NCI-H226 (cell line): ENCODE results near the gene MEIS3.

Experiments
- DNase-seq: peaks from one replicate; pipeline ENCODE4 v3.0.0-alpha.2; 2015

Gene MEIS3

DNA sequence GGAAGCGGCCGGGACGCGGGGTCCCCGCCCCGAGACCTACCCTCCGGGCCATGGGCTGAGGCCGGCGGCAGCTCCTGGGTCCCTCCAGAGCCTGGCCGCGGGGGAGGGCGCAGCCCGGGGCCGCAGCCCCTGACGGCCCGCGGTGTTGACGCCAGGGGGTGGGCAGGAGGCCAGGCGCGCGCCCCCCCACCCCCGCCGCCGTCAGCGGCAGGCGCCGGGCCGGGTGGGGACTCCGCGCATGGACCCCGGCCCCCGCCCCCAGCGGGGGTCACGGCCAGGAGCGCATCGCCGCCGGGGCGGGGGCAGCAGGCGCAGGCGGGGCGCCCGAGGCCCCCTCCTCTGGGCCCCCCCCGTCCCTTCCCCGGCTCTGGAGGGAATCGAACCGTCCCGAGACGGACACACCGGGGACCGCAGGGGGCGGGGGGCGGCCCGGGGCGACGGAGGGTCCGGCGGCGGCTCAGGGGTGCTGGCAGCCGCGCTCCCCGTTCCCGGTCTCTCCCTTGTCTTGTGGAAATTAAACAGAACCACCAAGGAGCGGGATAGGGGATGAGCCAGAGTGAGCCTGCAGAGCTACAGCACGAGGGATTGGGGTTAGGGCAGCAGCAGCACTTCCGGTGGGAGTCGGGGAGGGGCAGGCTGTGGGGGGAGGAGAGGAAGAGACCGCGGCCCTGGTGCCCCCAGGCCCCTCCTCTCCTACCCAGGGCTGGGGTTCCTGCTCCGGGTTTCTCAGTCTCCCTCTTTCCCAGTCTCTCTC lies at the start of gene MEIS3:
TSS of gene MEIS3 (minus strand) at position 498 of the 754 bp plus-strand sequence. CDS start at position 52, 446 bp downstream.
- no peak for DNase-seq

DNA sequence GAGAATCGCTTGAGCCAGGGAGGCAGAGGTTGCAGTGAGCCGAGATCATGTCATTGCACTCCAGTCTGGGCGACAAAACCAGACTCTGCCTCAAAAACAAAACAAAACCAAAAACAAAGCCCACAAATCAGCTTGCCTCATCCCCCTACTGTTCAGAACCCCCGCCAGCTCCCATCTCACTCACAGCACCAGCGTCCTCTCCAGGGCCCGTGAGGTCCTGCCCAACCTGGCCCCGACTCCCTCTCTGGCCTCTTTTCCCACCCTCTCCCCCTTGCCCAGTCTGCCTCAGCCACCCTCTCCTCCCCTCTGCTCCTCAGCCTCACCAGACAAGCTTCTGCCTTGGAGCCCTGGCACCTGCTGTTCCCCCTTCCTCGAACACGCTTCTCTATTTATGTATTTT lies 48.6 kb upstream of the MEIS3 start:
- no peak for DNase-seq

DNA sequence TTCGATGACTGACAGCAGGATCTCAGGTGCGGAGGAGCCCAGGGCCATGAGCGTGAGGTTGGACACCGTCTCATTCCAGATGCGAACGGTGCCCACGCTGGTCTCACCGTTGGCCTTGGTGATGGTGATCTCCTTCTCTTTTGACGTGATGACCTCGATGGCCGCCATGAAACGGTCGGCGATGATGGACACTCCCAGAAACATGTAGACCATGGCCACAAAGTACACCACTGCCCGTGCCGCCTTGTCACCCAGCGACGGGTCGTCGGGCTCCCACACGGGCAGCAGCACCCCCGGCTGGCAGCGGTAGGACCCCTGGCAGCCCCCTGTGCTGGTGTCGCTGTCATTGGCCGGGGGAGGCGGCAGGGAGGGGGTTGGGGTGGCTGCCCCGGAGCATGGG lies 46.6 kb upstream of the MEIS3 start:
- DNase-seq = no peak

DNA sequence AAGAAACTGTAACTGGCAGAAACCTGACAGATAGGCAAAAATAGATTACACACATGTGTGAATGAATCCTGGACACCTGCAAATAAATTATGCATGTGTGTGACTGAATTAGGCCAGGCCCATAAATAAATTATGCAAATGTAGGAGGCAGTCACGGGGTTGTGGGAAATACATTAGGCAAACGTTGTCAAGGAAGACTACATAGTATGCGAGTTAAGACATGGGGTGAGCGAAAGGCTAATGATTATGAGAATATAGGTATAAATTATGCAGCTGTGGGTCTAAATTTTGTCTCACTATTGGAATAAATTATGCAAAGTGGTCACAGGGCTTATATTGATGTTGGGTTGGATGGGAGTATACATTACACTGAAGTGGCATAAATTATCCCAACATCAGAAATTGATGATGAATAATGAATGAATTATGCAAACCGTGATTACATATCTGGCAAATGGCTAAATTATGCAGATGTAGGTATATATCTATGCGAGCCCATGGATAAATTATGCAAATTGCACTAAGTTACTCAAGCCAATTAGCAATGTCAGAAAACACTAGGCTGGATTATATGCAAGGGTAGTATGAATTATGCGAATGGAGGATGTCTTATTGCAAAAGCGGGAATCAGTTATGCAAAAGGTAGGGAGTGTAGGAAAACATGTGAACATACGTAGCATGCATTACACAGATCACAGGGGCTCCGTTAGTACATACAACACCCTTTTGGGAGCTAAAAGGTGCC lies 45.5 kb upstream of the MEIS3 start:
- no peak for DNase-seq

DNA sequence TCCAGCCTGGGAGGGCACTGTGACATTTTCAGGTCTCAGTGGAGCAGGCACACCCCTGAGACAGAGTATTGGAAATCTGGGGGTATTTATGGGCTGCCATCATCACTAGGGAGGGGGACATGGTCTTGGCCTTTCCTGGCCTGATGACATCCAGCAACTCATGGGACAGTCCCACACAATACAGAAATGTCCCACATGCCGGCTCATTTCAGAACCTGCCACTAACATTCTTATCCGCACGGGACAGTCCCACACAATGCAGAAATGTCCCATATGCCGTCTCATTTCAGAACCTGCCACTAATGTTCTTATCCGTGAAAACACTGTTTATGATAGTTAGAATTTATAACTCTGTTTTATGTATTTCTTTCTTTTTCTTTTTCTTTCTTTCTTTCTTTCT lies 42.5 kb upstream of the MEIS3 start:
- no peak for DNase-seq

DNA sequence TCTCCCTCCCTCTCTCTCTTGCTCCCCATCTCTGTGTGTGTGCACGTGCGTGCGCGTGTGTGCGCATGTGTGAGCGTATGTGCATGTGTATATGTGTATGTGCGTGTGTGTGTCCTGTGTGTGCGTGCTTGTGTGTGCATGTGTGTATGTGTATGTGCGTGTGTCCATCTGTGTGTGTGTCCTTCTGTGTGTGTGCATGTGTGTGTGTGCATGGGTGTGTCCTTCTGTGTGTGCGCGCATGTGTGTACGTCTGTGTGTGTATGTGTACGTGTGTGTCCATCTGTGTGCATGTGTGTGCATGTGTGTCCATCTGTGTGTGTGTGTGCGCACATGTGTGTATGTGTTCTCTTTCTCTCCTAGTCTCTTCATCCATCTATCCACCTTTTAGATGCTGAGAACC lies 40.1 kb upstream of the MEIS3 start:
- DNase-seq = no peak

DNA sequence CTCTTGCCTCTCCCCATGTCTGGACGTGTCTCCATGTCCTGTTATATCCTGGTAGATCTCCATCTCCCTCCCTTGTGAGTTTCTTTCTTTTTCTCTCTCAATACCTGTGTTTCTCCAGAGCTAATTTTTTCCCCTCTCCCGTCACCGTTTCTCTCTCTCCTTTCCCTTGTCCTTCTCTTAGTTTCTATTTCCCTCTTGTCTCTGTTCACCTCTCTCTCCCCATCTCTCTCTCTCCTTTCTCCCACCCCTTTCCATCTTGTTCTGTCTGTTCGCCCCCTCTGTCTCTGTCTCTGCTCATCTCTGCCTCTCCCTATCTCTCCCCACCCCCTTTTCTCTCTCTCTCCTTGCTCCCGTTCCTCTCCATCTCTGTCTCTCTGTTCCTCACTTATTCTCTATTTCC lies 39.3 kb upstream of the MEIS3 start:
- no peak for DNase-seq

DNA sequence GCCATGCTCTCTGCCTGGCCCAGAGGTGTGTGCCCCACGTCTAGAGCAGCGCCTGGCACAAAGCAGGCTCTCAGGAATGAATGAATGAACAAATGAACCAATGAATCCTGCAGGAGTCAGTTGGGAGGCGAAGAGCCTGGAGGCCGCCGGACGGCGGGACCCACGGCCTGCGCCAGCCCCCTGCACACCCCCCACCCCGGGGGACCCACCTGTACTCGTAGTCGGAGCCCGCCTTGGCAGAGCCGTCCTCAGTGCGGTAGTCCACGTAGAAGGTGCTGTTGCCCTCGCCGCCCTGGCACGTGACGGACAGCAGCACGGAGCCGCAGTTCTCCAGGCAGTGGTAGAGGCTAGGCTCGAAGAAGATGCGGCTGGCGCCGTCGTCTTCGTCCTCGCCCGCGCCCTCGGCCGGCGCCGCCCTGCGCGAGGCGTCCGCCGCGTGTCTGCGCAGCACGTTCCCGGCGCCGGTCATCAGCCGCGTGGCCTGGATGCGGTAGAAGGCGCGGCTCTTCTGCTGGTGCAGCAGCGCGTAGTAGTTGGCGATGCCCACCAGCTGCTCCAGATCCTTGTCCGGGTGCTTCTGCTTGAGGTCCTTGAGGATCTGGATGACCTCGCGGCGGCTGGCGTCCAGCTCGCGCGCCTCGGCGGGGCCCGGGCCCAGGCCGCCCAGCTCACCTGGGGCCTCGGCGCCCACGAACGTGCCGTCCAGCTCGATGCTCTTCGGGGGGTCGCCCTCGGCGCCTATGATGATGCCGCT lies 37.6 kb upstream of the MEIS3 start:
- no peak for DNase-seq

DNA sequence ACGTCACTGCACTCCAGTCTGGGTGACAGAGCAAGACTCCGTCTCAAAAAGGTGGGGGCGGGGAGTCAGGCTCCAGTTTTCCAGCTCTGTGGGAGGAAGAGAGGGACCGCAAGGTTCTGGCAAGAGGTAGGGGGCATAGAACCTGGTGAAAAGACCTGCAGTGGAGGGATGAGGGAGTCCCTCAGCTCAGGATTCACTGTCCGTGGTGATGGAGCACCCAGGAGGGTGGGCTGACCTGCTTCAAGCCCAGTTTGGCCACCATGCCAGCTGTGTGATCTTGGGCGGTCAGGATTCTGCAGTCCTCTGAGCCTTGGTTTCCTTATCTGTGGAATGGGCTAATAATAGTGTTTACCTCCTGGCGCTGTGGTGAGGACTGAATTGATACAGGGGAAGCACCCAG lies 31.2 kb upstream of the MEIS3 start:
- DNase-seq = no peak

DNA sequence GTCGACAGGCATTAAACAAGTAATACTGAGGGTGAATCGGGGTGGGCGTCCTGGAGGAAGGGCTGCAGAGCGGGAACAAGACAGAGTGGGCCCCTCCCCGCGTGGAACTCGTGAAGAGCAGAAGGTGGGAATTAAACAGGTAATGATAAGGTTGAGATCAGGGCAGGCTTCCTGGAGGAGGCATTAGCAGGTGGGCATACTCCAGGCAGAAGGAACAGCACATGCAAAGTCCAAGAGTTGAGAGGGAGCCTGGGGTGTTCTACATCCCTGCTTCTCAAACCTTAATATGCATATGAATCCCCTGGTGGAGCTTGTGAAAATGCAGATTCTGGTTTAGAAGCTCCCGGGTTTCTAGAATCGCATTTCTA lies 29.0 kb upstream of the MEIS3 start:
- no peak for DNase-seq

DNA sequence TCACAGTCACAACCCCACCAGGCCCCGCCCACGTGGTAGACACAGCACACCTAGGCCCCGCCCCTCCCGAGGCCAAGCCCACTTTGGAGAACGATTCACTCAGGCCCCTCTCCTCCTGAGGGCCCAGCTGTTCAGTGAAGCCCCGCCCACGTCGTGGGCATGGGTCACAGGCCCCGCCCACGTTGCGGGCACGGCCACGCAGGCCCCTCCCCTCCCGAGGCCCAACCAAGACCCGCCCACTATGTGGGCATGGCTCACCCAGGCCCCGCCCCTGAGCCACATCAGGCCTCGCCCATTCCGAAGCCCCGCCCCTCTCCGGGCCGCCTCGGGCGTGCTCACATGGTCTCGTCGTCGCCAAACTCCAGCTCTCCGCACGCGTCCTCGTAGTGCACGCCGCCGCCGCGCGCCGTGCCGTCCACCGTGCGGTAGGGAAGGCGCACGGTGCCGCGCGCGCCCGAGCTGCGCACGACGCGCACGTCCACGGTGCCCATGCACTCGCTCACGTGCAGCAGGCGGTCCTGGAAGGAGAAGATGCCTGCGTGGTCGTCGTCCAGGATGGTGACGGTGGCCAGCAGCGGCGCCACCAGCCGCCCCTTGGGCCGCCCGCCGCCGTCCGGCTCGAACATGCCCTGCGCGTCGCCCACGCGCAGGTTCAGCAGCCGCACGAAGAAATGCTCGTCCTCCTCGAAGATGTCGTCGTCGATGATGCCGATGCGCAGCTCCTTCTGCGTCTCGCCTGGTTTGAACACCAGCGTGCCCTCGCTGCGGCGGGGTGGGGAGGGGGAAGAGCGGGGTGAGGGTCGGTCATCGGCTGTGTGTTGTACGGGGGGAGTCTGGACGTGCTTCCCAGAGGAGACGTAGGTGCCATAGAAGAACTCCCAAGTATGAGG lies 28.4 kb upstream of the MEIS3 start:
- no peak for DNase-seq

DNA sequence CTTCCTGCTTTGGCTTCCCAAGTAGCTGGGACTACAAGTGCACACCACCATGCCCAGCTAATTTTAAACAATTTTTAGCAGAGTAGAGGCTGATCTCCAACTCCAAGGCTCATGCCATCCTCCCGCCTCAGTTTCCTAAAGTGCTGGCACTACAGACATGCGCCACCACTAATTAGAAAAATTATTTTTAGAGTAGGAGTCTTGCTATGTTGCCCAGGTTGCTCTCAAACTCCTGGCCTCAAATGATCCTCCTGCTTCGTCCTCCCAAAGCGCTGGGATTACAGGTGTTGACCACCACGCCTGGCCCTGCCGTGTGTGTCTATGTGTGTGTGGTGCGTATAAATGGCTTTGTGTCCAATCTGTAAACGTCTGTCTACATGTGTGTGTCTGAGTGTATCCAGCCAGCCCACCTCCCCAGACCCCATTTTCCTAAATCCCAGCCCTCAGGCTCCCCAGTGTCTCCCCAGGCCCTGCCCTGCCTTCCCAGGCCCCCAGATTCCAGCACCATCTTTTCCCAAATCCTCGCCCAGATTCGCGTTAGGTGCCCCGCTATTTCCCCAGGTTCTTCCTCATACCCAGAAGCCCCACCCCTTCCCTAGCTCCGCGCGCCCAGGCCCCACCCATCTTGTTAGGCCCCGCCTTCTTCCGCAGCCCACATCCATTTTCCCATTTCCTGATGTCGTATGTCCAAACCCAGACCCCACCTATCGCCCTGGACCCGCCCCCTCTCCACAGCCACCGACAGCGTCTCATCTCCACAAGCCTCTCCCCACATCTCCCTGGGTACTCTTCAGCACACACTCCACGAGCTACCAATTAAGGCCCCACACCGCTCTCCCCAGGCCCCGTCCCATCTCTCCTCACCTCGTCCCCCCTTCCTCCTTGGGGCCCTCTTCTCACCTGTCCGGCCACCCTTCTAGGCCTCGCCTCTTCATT lies 27.5 kb upstream of the MEIS3 start:
- DNase-seq = peak; percentile 28

DNA sequence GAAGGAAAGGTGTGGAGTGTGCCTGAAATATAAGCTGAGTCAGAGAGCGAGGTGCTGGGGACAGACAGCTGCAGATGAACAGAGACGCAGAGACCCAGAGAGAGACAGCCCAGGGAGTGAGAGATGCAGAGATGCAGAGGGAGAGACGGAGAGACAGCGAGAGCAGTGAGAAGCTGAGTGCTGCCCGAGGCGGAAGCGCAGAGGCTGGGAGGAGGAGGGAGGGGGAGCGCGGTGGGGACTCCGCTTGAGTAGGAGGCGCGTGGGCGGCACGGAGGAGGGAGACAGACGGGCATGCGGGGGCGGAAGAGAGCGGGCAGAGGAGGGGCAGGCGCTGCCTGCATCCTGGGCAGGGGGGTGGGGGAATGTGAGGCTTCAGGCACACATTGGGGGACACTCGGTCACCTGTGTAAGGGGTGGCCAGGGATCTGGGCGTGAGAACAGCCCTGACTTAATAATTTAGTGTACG lies 26.6 kb upstream of the MEIS3 start:
- DNase-seq = peak; percentile 61

DNA sequence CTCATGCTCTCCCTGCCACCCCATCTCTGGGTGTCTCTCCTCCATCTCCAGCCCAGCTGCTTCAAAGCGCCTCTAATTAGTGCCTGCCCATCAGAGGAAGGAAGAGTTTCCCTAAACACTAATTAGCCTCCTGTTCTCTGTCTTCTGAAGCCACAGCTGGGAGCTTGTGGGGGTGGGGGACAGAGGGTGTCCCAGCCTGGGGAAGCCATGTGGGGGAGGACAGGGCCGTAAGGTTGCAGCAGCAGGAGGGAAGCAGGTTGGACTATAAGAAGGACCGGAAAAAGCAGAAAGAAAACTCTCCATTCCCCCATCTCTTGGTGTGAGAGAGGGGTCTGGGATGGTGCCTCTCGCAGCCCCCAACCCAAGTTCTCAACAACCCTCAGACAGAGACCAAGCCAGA lies 26.2 kb upstream of the MEIS3 start:
- DNase-seq = no peak

DNA sequence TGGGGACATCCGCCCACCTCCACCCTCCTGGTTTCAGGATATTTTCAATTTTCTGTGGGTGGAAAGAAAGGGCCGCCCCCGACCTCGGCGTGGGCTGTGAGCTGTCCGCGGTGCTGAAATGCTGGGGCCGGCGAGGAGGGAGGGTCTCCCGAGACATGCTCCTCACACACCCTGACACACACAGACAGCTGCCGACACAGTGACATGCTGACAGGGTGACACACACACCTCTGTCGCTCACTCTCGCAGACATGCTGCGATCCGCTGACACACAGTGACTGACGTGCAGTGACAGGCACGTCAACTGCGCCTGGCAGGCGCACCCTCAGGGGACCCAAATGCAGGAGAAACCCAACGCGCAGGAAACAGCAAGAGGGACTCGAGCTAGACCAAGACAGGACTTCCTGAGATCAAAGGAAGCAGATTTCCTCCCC lies 25.1 kb upstream of the MEIS3 start:
- DNase-seq = no peak

DNA sequence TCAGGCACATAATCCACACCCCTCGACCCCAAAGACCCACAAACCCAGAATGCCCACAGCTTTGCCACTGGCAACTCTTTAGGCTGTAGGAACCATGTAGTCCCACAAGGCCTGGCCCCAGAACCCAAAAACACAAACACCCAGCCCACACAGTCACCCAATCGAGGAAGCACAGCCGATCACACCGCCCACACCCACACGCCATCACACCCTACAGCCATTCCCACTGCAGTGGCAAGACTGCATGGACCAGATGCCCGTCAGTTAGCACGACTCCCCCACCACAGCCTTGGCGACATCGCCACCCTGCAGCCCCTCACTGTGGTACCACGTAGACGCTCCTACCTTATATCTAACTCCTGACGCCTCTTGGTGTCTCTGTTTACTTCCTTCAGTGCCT lies 24.0 kb upstream of the MEIS3 start:
- no peak for DNase-seq

DNA sequence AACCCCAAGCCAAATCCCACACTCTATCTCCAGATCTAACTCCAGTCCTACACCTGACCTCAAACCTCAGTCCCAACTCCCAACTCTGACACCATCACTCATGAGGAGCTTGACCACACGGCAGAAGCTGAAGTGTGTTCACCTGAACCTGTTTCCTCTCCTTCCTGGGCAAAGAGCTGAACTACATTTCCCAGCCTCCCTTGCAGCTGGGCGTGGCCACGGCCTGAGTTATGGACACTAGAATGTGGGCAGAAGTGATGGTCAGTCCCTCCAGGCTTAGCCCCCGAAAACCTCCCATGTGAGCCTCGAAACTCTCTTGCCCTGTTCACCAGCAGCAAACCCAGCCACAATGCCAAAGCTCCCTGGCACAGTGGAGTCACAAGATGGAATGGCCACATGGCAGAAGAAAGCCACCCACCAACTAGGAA lies 19.5 kb upstream of the MEIS3 start:
- no peak for DNase-seq

DNA sequence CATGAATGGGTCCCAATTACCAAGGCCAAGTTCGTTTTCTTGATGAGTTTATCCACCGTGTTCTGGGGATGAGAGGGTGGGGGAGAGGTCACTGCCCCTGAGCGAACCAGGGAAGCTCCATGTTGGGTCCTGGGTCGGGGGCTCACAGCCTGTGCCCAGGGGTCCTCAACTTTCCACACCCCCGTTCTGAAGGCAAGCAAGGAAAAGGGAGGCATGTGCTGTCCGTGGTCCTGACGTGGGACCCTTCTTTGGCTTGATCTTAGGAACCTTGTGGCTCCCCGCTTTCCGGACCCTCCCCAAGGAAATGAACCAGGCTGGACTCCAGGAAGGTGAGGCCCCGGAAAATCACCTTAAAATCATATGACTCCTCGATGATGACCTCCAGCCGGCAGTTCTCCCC lies 18.2 kb upstream of the MEIS3 start:
- no peak for DNase-seq

DNA sequence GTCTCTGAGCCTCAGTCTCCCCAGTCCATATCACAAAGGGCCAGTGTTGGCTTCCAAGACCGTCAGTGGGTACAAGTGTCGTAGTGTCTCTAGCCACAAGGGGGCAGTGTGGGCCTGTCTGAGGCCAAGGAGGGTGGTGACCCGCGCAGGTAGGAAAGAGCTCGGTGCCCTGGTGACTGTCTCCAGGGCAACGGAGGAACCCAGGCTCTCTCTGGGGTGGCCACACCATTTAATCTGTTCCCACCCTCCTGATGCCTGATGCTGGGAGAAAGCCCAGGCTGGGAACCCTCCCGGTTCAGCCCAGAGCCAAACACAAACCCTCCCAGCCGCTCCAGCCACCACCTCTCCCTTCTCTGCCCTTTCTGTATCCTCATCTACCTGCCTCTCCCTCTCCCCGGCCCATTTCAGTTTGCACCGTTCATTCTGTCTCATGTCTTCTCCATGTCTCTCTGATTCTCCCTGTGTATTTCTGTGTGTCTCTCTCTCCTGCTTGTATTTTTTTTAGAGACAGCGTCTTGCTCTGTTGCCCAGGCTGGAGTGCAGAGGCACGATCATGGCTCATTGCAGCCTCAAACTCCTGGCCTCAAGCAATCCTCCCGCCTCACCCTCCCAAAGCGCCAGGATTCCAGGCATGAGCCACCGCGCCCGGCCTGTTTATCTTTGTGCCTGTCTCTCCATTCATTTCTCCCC lies 17.5 kb upstream of the MEIS3 start:
- peak; percentile 24 for DNase-seq

DNA sequence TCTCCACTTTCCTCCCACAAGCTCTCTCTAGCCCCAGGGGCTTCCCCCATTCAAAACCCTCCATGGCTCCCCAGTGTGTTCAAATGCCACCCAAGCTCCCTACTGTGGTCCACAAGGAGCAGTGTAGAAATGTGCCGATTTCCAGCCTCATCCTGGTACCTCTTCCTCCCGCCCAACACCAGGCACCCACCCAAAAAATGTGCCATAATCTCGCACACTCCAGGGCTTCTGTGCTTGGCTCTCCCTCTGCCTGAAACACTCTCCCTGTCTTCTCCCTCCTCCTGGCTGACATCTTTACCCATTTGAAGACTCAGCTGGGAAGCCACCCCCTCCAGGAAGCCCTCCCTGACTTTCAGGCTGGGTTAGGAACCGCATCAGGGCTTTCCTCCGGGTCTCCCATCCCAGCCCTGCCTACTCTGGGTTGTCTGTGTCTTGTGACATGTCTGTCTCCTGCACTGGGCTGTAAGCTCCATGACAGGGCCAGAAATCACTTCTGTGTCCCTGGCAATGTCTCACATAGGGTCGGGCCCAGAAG lies 16.6 kb upstream of the MEIS3 start:
- no peak for DNase-seq

DNA sequence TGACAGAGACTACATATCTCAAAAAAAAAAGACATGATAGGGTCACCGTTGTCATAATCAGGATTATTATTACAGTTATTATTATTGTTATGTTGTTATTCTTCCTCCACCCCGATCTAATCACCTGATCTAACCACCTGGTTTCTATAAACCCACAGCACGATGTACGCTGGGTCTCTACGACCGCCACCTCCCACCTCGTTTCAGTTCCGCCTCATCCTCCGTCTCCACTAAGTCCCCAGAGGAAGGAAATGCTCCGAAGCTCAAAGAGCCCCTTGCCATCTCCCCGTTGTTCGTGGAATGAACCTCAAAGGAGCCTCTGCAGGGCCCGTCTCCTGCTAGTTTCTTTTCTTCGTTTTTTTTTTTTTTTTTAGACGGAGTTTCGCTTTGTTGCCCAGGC lies 15.9 kb upstream of the MEIS3 start:
- DNase-seq = no peak
